WERI-Rb-1 (cell line): Measurements from ENCODE around the gene DERA.

Experiments
- DNase-seq: peaks from one replicate; pipeline ENCODE4 v3.0.0-alpha.2; 2020
- H3K27ac ChIP-seq: fragments of 250-450 bp; sonication (Bioruptor Pico); 2 replicates; pipeline ENCODE4 v1.5.1; 2020; ENCODE audit warnings: mild to moderate bottlenecking, moderate library complexity
- H3K27me3 ChIP-seq: fragments of 250-450 bp; sonication (Bioruptor Pico); 2 replicates; pipeline ENCODE4 v1.5.1; 2021; ENCODE audit warnings: mild to moderate bottlenecking, low read depth, moderate library complexity; ENCODE audit not compliant: insufficient read depth, severe bottlenecking
- H3K36me3 ChIP-seq: fragments of 250-450 bp; sonication (Bioruptor Pico); 2 replicates; pipeline ENCODE4 v1.5.1; 2020; ENCODE audit warnings: mild to moderate bottlenecking, moderate library complexity
- H3K4me3 ChIP-seq: 2 replicates; pipeline ENCODE4 v1.5.1; 2011; ENCODE audit warnings: low read depth, mild to moderate bottlenecking, control low read depth, low read length
- H3K9me3 ChIP-seq: fragments of 250-450 bp; sonication (Bioruptor Pico); 2 replicates; pipeline ENCODE4 v1.5.1; 2021; ENCODE audit warnings: mild to moderate bottlenecking, moderate library complexity; ENCODE audit not compliant: severe bottlenecking
- CTCF ChIP-seq: IDR thresholded peaks from 2 replicates; pipeline ENCODE4 v1.5.1; 2011; ENCODE audit warnings: low read depth, mild to moderate bottlenecking, control low read depth, inconsistent platforms, low read length

The DERA gene

GRCh38 chr12:16027002-16027401 lies 115.9 kb downstream of the DERA start:
- Histone ChIP-seq H3K36me3 (peaks cover 7% of the 10 kb centered on the region; the same call in 1 of the 2 replicates), H3K27ac (no peak overlapping the region), H3K27me3 (no peaks in the 10 kb centered on the region), H3K9me3 (peaks cover 2% of the 10 kb centered on the region), H3K4me3 (no peak overlapping the region)
- no peak for TF ChIP-seq CTCF
- no peak for DNase-seq

- DNase-seq = no peak
- TF ChIP-seq CTCF = no peak
- H3K9me3 ChIP-seq = no peaks in the 10 kb centered on the region
- no peak overlapping the region for H3K4me3 ChIP-seq
- H3K27me3 ChIP-seq = no peaks in the 10 kb centered on the region
- peaks cover 14% of the 10 kb centered on the region for H3K36me3 ChIP-seq
- no peak overlapping the region for H3K27ac ChIP-seq
Observed at GRCh38 chr12:16030744-16031143, 119.6 kb downstream of the DERA start.

- H3K36me3 ChIP-seq = peaks cover 16% of the 10 kb centered on the region
- H3K4me3 ChIP-seq = no peak overlapping the region
- H3K9me3 ChIP-seq = no peaks in the 10 kb centered on the region
- H3K27me3 ChIP-seq = no peaks in the 10 kb centered on the region
- TF ChIP-seq CTCF = no peak
- H3K27ac ChIP-seq = no peak overlapping the region
- no peak for DNase-seq
Observed at GRCh38 chr12:16034136-16034817, 123.1 kb downstream of the DERA start.

- no peak overlapping the region for H3K4me3 ChIP-seq
- no peak overlapping the region for H3K27ac ChIP-seq
- no peaks in the 10 kb centered on the region for H3K9me3 ChIP-seq
- DNase-seq = no peak
- TF ChIP-seq CTCF = no peak
- peaks cover 16% of the 10 kb centered on the region for H3K36me3 ChIP-seq
- no peaks in the 10 kb centered on the region for H3K27me3 ChIP-seq
Observed at GRCh38 chr12:16036073-16036472, 124.9 kb downstream of the DERA start.

GRCh38 chr12:16037533-16037932 lies 126.4 kb downstream of the DERA start:
- Histone ChIP-seq H3K36me3 (peaks cover 12% of the 10 kb centered on the region), H3K27ac (no peak overlapping the region), H3K9me3 (no peaks in the 10 kb centered on the region), H3K27me3 (no peaks in the 10 kb centered on the region), H3K4me3 (no peak overlapping the region)
- no peak for DNase-seq
- no peak for TF ChIP-seq CTCF

GRCh38 chr12:16043480-16043879 lies 132.3 kb downstream of the DERA start:
- Histone ChIP-seq H3K4me3 (no peak overlapping the region), H3K27me3 (no peaks in the 10 kb centered on the region), H3K36me3 (no peaks in the 10 kb centered on the region; the same call in 1 of the 2 replicates), H3K27ac (no peak overlapping the region), H3K9me3 (no peaks in the 10 kb centered on the region)
- DNase-seq = no peak
- no peak for TF ChIP-seq CTCF
